GM19099 (cell line): Measurements from ENCODE around the gene RAP1GAP.

Experiments
- POLR2A ChIP-seq: IDR thresholded peaks from 3 replicates; pipeline ENCODE4 v1.6.1; 2011; ENCODE audit warnings: low read depth; ENCODE audit not compliant: insufficient read length; ENCODE audit errors: extremely low read depth

RAP1GAP gene

GRCh38 chr1:21668232-21668950 is 766 bp downstream of the RAP1GAP start:
- no peak for TF ChIP-seq POLR2A

- TF ChIP-seq POLR2A, result no peak
These were observed 1.6 kb downstream of the RAP1GAP start for GRCh38 chr1:21667348-21668231.

GRCh38 chr1:21666576-21667320 is 2.4 kb downstream of the RAP1GAP start:
- no peak for TF ChIP-seq POLR2A

- TF ChIP-seq POLR2A, result no peak
These were observed 3.2 kb downstream of the RAP1GAP start for GRCh38 chr1:21665711-21666575.

- TF ChIP-seq POLR2A, result no peak
These were observed 4.2 kb downstream of the RAP1GAP start for GRCh38 chr1:21664806-21665588.

- TF ChIP-seq POLR2A, result no peak
These were observed 5.0 kb downstream of the RAP1GAP start for GRCh38 chr1:21663951-21664805.

GRCh38 chr1:21663248-21663950 is 5.8 kb downstream of the RAP1GAP start:
- TF ChIP-seq POLR2A, result no peak

- TF ChIP-seq POLR2A, result no peak
These were observed 6.5 kb downstream of the RAP1GAP start for GRCh38 chr1:21662426-21663247.

GRCh38 chr1:21661886-21662285 is 7.3 kb downstream of the RAP1GAP start:
- no peak for TF ChIP-seq POLR2A

GRCh38 chr1:21659924-21660326 is 9.2 kb downstream of the RAP1GAP start:
- no peak for TF ChIP-seq POLR2A
